Measurements from ENCODE around the gene RNF130.
"Not testable (repeated sequence)": the region's sequence is repeated elsewhere in the genome, so short reads cannot be mapped to it uniquely, and the experiment has no call there.

RNF130 gene

DNA sequence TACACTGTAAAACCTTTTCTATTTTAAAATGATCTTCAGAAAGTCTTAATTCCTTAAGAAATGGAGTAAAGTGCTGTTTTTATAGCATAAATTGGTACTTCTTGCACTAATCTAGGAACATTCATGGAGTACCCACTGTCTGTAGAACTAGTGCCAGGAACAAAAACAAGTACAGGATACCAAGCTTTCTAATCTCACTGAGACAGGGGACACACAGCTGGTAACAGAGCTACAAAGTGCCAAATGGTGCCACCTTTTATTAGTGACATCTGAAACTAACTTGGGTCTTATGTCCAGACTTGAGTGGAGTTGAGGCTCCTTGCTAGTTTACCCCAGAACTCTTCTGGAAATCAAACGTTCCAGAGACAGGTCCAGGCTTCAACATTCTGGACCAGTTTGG lies 57.9 kb downstream of the RNF130 start:
- no peak for DNase-seq

DNA sequence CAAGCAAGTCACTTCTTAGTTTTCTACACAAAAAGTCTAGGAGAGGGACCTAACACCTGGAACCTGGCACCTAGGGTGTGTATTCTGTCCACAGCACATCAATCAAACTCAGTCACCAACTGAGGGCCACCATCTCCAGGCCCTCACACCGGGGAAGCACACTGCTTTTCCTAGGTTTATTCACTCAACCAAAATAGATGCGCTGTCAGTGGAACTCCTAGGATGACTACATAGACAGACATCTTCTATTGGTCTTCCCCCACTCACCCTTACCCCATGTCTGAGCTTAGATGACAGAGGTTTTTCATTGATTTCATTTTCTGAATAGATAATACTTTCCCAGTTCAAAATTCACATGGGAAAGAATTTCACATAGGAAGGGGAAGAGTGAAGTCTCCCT lies 59.2 kb downstream of the RNF130 start:
- no peak for DNase-seq

DNA sequence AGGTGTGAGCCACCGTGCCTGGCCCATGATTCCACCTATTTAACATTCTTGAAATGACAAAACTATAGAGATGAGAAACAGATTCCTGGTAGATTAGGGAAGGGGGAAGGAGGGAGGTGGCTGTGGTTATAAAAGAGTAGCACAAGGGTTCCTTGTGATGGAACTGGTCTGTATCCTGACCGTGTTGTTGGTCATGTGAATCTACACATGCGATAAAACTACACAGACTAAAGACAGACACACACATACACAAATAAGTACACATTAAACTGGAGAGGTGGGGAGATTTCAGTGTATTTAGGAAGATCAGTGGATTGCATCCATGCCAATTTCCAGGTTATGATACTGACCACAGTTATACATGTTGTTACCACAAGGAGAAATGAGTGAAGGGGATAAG lies 60.9 kb downstream of the RNF130 start:
- no peak for DNase-seq

DNA sequence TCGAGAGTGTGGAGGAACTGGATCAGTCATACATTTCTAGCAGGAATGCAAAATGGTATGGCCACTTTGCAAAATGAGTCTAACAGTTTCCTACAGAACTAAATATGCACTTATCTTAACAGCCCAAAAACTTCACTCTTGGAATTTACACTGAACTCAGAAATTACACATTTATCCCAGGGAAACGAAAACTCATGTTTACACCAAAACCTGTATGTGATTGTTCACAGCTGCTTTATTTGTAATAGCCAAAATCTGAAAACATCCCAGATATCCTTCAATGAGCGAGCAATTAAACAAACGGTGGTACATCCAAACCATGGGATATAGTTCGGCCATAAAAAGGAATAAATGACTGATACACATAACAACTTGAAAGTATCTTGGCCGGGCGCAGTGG lies 62.0 kb downstream of the RNF130 start:
- no peak for DNase-seq

DNA sequence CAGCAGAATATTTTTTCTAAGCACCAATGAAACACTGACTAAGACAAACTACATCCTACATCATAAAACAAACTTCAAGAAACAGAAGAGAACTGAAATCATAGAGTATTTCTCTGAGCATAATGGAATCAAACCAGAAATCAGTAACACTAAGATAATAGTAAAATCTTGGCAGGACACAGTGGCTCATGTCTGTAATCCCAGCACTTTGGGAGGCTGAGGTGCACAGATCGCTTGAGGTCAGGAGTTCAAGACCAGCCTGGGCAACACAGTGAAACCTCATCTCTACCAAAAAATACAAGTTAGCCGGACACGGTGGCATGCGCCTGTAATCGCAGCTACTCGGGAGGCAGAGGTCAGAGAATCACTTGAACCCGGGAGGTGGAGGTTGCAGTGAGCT lies 63.1 kb downstream of the RNF130 start:
- no peak for DNase-seq

DNA sequence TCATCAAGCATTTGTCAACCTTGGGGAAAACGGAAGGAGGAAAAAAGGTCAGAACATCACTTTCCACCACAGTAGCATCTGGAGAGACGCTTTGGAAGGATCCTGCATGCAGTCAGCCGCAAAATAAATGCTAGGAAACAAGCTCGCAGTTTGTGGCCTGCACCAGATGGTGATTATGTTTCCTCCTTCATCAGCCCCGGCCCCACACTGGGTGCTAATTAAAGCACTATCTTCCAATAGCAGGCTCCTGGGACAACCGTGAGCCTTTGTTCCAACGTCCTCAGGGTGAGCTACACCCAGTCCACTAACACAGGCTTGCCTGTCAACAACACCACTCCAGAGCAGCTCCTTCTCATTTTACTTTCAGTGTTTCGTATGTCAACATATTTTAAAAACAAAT lies 64.0 kb downstream of the RNF130 start:
- DNase-seq, result no peak

DNA sequence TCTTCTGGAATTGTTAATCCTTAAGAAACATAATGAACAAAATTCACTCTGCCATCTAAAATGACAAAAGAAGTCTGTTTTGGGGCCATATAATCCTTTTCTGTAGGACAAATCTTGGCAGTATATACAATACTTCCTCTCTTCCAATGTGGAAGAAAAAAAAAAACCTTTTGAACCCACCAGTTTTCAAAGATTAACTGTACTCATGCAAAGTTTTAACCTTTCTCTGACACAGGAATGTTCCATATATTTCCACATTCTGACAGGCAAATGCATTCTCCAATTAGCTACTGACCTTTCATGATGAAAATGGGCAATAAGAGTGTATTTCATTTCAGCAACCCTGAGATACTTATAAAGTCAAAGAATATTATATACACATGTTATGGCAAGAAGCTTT lies 65.4 kb downstream of the RNF130 start:
- DNase-seq, result no peak

DNA sequence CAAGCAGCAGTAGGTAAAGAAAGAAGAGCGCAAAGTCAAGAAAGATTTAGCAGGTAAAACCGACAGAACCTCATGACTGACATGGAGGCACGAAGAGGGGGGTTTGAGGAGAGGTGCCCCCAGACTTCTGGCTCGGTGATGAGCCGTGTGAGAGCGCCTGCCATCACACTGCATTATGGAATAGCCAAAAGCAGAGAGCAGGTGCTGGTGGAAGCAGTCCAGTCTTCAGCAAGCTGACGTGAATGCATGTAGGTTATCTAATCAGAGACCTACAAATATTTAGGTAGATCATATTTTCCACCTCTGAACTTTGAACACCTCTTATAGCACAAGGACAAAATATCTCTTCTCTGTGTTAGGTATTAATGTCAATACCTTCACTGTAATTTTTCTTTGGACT lies 68.4 kb downstream of the RNF130 start:
- DNase-seq, result no peak

DNA sequence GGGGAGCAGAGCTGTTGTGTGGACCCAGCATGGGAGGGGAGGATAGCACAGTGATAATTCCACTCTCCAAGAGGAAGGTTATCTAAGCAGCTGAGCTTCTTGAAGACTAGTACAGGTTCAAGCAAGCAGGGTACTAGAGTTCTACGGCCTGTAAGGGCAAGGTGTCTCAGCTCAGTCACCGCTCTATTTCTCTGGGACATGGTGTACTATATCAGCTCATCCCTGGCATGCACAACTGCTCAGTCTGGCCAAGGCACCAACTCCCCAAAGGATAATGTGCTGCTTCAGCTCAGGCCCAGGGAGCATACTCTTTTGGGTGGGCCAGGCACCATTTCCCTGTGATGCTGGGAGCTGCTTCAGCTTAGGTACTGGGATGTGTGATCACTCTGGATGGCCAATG lies 69.8 kb downstream of the RNF130 start:
- no peak for DNase-seq

DNA sequence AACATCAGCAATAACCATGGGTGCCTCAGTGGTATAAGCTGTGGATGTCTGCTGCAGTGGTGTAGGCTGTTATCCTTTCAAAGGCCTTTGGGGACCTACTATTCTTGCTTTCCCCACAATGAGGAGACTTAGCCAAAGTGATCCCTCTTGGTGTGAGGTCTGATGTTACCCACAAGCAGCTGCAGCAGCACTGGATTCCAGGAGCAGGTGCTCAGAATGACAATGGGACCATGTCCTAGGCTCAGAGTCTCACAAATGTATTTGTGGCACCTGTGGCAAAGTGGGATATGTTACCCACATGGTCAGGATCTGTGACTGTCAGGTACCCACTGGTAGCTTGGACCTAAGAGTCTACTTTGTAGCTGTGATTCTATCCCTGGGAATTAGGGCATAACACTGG lies 70.4 kb downstream of the RNF130 start:
- DNase-seq, result no peak

DNA sequence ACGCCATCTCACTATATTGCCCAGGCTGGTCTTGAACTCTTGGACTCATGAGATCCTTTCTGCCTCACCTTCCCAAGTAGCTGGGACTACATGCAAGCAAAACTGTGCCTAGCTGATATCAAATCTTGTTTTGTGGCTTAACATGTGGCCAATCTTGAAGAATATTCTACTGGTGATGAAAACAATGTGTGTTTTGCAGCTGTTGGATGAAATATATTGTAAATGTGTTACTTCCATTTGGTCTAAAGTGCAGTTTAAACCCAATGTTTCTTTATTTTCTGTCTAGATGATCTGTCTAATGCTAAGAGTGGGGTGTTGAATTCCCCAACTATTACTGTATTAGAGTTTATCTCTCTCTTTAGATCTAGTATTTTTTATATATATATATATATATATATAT lies 73.1 kb downstream of the RNF130 start:
- no peak for DNase-seq

DNA sequence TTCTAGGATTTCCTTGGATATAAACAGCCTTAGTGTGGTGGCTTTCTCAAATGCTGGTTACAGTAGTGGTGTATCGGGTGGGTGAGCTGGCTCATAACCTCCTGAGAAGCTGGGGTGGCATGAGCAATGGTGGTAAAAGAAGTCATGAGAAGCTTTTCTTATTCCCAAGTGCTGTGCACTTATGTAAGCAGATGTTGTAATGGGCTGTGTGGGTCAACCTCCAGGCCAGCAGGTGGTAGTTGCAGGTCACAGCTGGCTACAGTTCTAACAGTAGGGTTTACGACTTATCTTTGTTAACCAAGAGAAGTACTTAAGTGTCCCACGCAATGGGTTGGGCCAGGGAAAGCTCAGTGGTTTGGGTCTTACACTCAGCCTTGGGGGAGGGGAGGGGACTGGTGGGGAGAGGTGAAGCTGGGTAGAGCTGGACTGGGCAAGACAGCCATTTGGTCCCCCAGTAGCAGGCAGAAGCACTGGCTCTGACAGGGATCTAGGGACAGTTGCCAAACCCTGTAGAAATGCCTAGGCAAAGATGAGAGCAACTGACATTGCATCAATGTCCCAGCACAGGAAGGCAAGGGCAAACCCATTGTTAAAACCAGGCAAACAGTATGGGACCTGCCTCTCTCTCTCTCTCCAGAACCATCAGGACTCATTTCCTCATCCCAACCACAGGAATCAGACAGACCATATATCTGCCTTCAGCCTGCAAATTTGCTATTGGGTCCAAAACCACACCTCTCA lies 76.8 kb downstream of the RNF130 start:
- no peak for DNase-seq

DNA sequence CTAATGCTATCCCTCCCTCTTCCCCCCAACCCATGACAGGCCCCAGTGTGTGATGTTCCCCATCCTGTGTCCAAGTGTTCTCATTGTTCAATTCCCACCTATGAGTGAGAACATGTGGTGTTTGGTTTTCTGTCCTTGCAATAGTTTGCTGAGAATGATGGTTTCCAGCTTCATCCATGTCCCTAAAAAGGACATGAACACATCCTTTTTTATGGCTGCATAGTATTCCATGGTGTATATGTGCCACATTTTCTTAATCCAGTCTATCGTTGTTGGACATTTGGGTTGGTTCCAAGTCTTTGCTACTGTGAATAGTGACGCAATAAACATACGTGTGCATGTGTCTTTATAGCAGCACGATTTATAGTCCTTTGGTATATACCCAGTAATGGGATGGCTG lies 78.7 kb downstream of the RNF130 start:
- not testable (repeated sequence) for DNase-seq

DNA sequence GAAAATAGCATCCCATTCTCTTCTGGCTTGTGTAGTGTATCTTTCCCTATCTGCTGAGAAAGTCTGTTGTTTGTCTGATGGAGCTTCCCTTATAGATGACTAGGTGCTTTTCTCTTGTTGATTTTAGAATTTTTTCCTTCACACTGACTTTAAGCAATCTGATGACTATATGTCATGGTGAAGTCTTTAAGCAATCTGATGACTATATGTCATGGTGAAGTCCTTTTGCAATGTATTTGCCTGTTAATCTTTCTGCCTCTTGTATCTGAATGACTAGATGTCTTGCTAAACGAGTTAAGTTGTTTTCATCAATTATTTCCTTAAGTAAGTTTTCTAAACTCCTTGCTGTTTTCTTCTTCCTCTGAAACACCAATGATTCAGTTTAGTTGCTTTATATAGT lies 80.5 kb downstream of the RNF130 start:
- no peak for DNase-seq

DNA sequence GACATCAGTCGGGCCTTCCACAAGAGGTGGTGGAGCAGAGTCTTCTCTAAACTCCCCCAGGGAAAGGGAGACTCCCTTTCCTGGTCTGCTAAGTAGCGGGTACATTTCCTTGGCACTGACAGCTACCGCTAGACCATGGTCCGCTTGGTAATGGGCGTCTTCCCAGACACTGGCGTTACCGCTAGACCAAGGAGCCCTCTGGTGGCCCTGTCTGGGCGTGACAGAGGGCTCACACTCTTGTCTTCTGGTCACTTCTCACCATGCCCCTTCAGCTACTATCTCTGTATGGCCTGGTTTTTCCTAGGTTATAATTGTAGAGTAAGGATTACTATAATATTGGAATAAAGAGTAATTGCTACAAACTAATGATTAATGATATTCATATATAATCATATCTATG lies 81.0 kb downstream of the RNF130 start:
- DNase-seq, result not testable (repeated sequence)

DNA sequence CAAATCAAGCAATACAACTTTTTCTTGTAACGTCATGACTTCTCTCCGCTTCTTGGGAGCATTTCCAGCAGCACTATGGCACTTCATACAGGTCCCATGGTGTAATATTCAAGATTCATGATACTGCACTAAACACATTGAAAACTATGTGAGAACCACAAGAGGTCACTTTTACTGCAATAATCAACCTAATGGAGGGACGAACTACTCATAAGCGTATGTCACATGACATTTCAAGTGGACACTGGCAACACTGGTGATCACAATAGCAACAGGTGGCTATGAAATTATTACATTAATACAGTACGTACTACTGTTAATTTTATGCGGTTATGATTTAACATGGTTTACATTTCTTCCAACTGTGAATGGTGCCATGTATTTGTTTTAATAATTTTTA lies 85.2 kb downstream of the RNF130 start:
- DNase-seq, result no peak

DNA sequence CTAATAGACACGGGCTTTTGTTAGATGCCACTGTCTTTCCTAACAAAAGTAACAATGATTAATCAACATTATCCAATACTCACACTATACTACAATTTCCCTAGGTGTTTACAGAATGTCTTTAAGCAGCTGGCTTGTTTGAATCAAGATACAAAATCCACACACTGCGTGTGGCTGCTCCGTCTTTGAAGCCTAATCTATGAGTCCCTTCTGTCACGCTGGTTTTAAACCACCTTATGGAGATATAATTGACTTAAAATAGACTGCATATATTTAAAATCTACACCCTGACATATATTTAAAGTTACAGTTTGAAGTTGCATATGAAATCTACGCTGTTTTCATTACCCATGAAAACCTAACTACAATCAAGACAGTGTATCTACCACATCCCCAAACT lies 89.9 kb downstream of the RNF130 start:
- no peak for DNase-seq

DNA sequence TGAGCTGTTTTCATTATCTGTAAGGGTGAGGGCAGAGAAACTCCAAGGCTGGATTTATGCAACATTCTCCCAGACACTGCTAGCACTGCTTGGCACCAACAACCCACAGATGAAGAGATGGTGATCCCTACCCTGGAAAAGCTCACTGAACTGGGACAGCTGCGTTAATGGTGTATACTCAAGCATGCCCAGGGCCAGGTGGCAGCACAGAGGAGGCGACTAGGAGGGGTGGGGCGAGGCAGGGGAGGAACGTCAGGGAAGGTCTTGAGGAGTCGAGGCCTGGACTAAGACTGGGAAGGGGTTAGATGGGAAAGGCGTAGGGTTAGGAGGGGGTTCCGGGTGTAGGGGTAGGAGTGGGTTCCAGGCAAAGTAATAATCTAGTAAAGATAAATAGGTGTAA lies 90.8 kb downstream of the RNF130 start:
- DNase-seq, result no peak

DNA sequence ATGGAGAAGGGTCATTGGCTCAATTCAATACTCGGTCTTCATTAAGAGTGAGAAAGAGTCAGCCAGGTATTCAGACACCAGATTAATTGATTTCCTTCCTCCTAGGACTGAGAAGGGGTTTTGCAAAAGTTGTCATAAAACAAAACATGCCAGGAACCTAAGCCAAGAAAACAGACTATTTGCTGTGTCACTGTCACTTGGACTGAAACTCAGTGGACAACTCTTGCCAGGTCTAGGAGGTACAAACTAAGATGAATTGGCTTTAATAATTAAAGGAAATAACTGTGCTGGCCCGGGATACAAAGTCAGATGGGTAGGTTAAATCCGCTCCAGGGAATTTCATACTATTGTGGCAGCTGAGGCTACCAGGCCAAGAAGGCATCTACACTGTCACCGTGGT lies 92.8 kb downstream of the RNF130 start:
- DNase-seq, result no peak

DNA sequence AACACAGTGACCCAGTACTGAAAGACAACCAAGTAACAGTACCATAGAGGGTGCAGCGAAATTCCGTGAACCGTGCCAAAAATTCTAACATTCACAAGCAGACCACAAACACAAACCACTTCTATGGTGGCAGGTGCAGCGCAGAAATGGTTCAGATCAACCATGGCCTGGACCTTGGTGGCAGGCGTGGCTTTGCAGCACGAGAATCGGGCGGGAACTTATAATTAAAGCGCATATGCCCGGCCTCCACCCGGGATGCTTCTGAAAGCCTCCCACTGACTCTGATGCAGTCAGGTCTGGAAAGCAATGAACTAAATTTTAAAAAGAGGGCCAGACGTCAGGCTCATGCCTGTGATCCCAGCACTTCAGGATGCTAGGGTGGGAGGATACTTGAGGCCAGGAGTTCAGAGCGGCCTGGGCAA lies 95.8 kb downstream of the RNF130 start:
- no peak for DNase-seq

DNA sequence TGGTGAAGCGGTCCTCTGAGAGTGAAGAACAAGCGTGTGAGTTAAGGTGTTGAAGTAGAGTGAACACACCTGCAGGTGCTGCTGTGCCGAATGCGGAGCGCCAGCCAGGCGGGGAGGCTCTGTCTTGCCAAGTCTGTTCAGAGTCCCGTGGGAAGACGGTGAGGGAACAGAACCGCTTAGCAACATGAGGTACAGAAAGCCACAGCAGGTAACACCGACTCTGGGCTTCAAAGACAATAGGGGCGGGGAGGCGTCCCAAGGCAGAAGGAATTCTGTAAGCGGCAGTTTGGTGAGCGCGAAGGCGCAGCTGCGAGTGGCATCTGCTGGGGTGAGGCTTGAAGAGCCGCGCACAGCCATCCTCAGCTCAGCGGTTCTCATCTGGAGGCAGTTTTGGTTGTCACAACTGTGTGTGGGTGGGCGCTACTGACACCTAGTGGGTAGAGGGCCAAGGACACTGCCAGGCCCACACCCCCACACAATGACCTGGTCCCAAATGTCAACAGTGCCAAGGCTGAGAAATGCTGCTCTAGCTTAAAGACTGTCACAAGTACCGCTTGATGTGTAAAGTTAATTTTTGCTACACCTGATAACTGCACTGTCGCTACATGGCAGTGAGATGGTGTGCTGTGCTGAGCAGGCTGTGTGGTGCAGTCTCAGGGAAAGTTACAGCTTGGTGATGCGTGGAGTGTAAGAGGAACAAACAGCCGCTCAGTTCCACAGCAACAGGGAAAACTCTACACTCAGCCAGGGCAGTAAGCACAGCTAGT lies 96.4 kb downstream of the RNF130 start:
- DNase-seq, result peak; percentile 21

DNA sequence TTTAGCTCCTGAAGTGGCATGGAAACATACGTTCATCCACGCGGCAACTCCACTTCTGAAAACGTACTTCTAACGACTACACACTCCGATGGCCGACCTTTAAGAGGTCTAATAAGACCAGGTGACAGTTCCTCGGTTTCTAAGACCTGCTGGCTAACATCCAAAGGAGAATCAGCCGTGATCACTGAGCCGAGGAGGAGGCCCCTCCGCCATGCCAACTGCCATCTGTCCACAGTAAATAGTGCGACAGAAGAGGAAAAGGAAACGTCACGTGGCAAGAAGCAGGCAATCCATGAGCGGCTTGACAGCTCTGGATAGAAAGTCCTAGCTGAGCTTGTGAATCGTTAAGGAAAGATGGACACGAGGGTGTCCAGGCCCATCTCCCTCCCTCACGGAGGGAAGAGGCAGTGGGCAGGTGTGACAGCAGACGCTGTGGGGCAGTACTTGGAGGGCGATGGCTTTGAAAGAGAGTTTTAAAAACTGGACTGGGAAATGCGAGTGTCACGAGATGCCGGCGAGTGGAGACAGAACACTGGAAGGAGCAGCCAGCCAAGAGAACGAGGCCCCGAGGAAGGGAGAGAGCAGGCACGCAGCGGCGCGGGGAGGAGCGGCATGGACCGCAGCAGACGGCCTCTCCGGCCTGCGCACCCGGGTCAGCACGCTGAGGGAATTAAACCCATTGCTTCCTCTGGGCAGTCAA lies 97.2 kb downstream of the RNF130 start:
- no peak for DNase-seq

DNA sequence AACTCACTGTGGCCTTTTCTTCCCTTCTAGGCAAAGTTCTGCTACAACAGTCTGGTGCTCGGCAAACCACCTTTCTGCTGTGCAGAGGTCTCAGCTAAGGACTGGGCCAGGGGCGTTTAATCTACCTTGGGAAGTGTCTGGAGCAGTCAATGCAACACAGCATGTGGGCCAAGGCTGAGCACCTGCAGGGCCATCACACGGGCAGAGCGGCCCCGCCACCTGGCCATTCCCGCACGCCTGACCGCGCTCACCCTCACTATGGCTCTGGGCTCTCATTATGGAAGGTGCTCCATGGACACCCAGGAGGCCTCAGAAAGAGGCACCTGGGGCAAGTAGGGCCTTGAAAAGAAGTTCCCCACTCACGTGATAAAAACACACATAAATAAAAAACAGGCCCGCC lies 98.2 kb downstream of the RNF130 start:
- DNase-seq, result no peak

DNA sequence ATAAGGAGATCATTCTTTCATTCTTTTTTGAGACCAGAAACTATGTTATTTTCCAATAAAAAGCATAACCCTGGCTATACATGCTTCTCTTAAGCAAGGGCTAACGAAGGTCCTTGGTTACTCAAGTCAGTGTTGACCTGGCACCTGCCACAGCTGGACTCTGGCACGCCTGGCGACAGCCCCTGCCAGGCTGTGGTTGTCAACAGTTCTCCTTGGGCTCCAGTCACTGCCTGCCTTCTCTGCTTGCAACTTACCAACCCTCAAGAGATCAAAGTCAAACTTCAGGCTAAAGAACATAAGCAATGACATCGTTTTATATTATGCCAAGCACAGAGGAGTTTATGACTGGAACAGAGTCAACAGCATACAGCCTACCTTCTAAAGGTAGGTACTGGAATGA lies 102.4 kb downstream of the RNF130 start:
- no peak for DNase-seq

Data from CD4-positive, alpha-beta T cell treated with Interleukin-17A for 1 hour (primary cell).